ENCODE measurements around the gene BRIP1.

BRIP1 gene

DNA sequence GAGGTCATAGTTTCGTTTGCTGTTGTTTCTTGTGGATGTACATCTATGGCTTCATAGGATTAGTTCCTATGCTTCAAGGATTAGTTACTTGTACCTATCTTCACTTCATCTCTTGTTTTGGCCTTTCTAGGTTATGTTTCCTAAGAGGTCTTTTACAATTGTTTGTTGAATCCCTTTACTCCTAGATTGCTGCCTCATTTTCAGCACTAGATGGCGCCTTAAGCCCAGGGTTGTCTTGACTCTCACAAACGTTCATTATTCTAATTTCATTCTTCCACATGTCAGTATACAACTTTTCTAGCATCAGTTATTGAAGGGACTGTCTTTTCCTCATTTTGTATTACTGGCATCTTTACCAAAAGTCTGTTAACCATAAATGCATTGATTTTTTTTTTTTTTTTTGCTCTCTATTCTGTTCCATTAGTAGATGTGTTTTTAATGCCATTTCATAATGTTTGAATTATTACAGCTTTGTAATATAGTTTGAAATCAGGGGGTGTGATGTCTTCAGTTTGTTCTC is 227.4 kb downstream of the BRIP1 start:
- peak in 4 of 56 donors; percentile 1 to 11 (median 2) for DNase-seq

DNA sequence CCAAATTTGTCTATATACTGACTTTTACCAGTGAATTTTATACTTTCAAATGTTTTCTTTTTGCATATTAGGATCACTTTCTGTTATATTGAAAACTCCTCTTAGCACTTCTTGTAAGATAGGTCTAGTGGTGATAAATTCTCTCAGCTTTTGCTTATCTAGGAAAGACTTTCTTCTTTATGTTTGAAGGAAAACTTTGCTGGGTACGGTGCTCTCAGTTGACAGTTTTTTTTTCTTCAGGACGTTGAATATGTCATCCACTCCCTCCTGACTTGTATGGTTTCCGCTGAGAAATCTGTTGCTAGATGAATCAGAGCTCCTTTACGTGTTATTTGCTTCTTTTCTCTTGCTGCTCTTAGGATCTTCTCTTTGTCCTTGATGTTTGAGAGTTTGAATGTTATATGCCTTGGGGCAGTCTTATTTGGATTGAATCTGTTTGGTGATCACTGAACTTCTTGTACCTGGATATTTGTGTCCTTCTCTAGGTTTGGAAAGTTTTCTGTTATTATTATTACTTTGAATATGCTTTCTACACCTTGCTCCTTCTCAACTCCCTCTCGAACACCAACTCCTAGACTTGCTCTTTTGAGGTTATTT is 228.3 kb downstream of the BRIP1 start:
- no peak for DNase-seq

DNA sequence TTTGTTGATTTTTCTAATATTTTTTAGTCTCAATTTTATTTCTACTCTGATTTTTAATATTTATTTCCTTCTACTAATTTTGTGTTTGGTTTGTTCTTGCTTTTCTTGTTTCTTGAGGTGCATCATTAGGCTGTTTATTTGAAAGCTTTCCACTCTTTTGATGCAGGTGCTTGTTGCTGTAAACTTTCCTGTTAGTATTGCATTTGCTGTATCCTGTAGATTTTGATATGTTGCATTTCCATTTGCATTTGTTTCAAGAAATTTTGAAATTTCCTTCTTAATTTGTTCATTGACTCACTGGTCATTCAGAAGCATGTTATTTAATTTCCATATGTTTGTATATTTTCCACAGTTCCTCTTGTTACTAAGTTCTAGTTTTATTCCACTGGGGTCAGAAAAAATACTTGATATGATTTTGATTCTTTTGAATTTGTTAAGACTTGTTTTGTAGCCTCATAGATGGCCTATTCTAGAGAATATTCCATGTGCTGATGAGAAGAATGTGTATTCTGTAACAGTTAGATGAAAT is 229.3 kb downstream of the BRIP1 start:
- no peak for DNase-seq

DNA sequence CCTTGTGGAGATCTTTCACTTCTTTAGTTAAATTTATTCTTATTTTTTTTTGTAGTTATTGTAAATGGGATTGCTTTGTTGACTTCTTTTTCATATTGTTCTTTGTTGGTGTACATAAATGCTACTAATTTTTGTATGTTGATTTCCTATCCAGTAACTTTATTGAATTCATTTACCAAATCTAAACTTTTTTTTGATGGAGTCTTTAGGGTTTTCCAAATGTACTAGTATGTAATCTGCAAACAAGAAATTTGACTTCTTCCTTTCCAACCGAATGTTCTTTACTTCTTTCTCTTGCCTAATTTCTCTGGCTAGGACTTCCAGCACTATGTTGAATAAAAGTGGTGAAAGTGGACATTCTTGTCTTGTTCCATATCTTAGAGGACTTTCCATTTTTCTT is 230.5 kb downstream of the BRIP1 start:
- no peak for DNase-seq

DNA sequence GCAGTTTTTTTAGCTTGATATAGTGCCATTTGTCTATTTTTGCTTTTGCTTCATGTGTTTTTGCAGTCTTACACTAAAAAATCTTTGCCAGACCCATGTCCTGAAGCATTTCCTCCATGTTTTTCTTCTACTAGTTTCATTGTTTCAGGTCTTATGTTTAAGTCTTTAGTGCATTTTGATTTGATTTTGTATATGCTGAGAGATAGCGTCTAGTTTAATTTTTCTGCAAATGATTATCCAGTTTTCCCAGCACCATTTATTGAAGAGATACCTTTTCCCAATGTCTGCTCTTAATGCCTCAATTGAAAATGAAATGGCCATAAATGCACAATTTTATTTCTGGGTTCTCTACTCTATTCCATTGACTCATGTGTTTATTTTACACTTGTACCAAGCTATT is 231.5 kb downstream of the BRIP1 start:
- no peak for DNase-seq
